AG08396 (cell line): ENCODE measurements around the gene FGF19.
"Not testable (repeated sequence)": the region's sequence is repeated elsewhere in the genome, so short reads cannot be mapped to it uniquely, and the experiment has no call there.

Experiments
- DNase-seq: peaks from one replicate; pipeline ENCODE4 v3.0.0; 2012; ENCODE audit warnings: low spot score, mixed read lengths

FGF19 gene

GRCh38 chr11:69695995-69696394 lies 7.8 kb downstream of the FGF19 start:
- not testable (repeated sequence) for DNase-seq

GRCh38 chr11:69695581-69695980 lies 8.2 kb downstream of the FGF19 start:
- DNase-seq, result no peak

GRCh38 chr11:69694781-69695180 lies 9.0 kb downstream of the FGF19 start:
- DNase-seq, result no peak

- no peak for DNase-seq
Observed at GRCh38 chr11:69692422-69692821, 11.4 kb downstream of the FGF19 start.

DNA sequence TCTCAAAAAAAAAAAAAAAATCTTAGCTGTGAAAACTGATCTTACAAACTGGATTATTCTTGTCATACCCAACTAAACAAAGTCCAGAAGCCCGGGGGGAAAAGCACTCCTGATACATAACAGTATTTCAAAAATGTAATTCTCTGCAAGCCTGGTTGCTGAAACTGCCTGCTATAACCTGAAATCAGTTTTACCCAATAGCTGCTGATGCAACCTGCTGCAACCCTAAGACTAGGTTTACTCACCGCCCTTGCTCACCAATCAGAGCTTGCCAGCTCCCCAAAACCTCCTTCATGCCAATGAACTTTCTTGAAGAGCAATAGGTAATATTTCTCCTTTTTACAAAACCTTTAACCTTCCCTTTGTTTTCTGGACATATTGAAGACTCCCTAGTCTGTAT lies 12.4 kb downstream of the FGF19 start:
- no peak for DNase-seq

- DNase-seq, result no peak
Observed at GRCh38 chr11:69689484-69690319, 14.1 kb downstream of the FGF19 start.

DNA sequence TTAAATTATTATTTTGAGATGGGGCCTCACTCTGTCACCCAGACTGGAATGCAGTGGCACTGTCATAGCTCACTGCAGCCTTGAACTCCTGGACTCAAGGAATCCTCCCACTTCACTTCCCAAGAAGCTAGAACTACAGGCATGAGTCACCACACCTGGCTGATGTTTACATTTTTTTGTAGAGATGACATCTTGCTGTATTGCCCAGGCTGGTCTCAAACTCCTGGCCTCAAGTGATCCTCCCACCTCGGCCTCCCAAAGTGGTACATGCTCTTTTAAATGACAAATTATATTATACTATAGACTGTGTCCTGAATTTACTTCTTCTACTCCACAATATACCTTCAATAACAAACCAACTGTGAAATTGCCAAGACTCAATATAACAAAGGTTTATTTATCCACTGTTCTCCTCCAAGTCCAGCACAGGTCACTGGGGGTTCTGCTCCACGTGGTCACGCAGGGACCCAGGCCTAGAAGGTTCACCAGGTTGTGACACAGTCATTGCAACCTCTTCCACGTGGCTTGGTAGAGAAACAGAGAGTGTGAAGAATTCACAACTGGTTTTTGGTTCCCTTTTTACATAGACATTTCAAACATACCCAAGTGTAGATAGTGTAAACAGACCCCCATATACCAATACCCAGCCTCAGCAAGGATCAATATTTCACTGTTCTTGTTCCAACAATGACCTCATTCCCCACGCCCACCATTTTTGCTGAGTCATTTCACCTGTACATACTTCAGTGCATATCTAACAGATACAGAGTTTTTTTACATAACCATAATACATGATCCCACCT lies 15.7 kb downstream of the FGF19 start:
- not testable (repeated sequence) for DNase-seq

DNA sequence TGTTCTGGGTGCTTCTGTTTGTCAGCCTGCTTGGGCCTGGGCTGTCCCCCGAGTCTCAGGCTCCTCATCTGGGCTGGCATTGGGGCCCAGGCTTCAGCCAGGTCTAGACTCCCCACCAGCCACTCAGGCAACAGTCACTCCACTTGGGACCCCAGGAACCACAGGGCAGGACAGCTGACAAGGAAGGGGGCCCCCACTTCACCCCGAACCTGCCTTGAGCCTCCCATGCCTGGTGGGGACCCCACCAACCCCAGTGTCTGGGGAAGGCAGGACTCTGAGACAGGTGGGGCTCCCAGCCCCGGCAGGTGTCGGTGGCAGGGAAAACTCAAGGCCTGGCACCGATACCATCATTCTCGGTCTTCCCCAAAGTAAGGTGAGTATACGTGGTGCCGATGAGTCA lies 17.0 kb downstream of the FGF19 start:
- DNase-seq, result no peak

GRCh38 chr11:69686452-69686851 lies 17.4 kb downstream of the FGF19 start:
- DNase-seq, result no peak

- DNase-seq, result no peak
Observed at GRCh38 chr11:69685348-69685747, 18.5 kb downstream of the FGF19 start.

DNA sequence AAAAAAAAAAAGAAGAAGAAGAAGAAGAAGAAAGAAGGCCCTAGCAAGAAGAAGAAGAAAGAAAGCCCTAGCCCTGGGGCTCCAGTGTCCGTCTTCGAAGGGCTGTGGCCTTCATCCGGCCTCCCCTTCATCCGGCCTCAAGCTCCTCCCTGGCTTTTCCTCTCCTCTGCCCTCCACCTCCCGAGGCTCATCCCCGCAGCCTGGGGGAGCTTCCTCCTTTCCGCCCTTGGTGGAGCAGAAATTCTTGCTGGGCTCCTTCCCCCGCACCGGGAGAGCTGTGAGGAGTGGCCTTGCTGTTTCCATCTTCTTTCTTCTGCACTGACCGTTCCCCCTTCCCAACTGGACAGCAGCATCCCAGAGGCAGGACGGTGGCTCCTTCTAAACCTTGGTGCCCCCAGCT lies 19.2 kb downstream of the FGF19 start:
- DNase-seq, result no peak

GRCh38 chr11:69683764-69684333 lies 20.0 kb downstream of the FGF19 start:
- no peak for DNase-seq

DNA sequence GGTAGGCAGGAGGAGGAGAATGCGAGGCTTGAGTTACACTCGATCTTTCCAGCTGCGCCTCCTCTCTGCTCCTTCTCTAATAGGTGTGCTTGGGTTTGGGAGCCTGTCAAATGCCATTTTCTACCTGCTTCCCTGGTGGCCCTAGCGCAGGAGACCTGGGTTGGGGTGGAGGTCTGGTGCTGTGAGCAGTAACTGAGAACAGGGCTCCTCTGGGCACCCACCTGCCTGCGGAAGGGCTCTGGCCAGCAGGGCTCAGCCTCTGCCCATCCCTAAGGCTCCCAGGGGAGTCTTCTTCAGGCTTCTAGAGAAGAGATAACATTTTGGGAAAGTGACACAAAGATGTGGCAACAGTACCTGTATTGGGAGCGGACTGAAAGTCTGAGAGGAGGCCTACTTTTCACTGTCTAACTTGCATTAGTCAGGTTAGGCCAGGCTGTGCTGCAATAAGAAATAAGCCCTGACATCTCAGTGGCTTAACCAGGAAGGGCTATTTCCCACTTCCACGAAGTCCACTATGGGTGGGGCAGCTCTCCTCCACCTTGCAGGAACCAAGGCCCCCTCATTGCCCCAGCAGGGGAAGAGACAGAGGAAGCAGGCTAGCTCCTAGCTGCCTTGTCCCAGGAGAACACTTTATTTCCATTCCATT lies 21.0 kb downstream of the FGF19 start:
- no peak for DNase-seq

GRCh38 chr11:69682221-69682620 lies 21.6 kb downstream of the FGF19 start:
- no peak for DNase-seq

- DNase-seq, result no peak
Observed at GRCh38 chr11:69680688-69681087, 23.1 kb downstream of the FGF19 start.

- DNase-seq, result no peak
Observed at GRCh38 chr11:69677749-69678148, 26.1 kb downstream of the FGF19 start.

DNA sequence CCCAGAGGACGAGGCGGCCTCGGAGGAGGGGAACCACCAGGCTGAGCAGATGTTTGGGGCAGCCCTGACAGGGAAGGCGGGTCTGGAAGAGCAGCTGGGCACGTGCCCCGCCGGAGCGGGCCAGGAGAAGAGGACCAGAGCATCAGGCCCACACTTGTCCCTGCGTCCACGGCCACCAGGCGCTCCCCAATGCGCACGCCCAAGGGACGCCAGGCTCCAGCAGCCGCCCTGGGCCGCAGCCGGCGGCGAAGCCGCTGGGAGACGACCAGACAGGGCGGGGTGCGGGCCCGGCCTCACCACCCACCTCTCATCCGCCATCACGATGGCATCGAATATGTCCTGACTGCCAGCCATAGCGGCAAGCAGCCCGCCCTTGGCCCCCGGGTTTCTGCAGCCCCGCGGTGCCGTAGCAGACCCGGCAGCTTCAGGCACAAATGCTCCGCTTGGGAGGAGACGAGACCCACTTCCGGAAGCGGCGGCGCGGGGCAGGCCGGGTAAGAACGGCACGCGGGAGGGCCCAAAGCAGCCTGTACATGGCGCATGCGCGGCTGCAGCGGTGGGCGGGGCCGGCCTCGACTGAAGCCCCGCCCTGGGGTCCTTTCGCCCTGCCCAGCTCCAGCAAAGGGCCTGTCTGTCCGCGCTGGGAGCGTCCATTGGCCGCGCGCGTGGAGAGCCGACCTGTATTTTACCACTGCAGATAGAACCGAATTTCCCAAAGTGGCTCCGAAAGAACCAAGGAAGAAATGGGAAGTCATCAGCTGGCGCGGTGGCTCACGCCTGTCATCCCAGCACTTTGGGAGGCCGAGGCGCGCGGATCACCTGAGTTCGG lies 28.7 kb downstream of the FGF19 start, which contains the start of gene LTO1:
Gene LTO1 (minus strand): TSS at position 468 of the 829 bp plus-strand sequence. CDS start 114 bp downstream, at position 354.
- peak; percentile 100 for DNase-seq

GRCh38 chr11:69674267-69674885 lies 29.4 kb downstream of the FGF19 start:
- DNase-seq, result peak; percentile 82

- DNase-seq, result no peak
Observed at GRCh38 chr11:69671734-69672465, 31.9 kb downstream of the FGF19 start.
